Measurements from ENCODE around the gene IQUB.
"Not testable (repeated sequence)": the region's sequence is repeated elsewhere in the genome, so short reads cannot be mapped to it uniquely, and the experiment has no call there.

IQUB gene

DNA sequence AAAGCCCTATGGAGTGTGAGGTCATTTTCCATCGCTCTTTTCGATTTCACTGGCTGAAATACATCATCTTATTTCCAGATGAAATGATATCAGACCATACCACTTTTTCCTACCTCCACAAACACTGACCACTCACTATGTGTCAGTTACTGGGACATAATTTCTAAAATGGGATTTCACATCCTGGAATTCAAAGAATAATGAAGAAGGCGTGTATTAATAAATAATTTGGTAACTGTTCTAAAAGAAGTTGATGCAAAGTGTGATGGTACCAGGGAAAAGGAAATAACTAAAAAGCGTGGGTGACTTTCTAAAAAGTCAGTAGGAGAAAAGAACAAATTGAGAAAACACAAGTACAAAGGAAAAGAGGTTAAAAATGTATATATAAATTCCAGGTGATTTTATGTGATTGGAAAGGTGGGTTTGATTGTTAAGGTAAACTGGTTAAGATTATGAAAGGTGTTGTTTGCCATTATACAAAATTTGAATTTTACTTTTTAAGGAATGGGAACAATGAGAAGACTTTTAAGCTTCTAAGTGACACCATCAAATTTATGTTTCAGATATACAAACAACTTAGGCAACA, 24.0 kb upstream of the IQUB start:
- CTCF ChIA-PET, result interaction anchor here (0.6 kb wide), 1 partner anchor 298 kb away, joined by 3 read pairs; no protein-coding TSS in a partner anchor
- POLR2A ChIA-PET (ENCODE audit: low non-redundant PET), result interaction anchor here (0.6 kb wide), 1 partner anchor 372 kb away, joined by 6 read pairs; no protein-coding TSS in a partner anchor
- TF ChIP-seq, protein P1, sequence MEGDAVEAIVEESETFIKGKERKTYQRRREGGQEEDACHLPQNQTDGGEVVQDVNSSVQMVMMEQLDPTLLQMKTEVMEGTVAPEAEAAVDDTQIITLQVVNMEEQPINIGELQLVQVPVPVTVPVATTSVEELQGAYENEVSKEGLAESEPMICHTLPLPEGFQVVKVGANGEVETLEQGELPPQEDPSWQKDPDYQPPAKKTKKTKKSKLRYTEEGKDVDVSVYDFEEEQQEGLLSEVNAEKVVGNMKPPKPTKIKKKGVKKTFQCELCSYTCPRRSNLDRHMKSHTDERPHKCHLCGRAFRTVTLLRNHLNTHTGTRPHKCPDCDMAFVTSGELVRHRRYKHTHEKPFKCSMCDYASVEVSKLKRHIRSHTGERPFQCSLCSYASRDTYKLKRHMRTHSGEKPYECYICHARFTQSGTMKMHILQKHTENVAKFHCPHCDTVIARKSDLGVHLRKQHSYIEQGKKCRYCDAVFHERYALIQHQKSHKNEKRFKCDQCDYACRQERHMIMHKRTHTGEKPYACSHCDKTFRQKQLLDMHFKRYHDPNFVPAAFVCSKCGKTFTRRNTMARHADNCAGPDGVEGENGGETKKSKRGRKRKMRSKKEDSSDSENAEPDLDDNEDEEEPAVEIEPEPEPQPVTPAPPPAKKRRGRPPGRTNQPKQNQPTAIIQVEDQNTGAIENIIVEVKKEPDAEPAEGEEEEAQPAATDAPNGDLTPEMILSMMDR (conservative IDR thresholded peaks at IDR 0.05; ENCODE audit: low read depth), result no peak
- no peak overlapping the region for H3K27ac ChIP-seq
- no peak for DNase-seq (ENCODE audit: low spot score)

DNA sequence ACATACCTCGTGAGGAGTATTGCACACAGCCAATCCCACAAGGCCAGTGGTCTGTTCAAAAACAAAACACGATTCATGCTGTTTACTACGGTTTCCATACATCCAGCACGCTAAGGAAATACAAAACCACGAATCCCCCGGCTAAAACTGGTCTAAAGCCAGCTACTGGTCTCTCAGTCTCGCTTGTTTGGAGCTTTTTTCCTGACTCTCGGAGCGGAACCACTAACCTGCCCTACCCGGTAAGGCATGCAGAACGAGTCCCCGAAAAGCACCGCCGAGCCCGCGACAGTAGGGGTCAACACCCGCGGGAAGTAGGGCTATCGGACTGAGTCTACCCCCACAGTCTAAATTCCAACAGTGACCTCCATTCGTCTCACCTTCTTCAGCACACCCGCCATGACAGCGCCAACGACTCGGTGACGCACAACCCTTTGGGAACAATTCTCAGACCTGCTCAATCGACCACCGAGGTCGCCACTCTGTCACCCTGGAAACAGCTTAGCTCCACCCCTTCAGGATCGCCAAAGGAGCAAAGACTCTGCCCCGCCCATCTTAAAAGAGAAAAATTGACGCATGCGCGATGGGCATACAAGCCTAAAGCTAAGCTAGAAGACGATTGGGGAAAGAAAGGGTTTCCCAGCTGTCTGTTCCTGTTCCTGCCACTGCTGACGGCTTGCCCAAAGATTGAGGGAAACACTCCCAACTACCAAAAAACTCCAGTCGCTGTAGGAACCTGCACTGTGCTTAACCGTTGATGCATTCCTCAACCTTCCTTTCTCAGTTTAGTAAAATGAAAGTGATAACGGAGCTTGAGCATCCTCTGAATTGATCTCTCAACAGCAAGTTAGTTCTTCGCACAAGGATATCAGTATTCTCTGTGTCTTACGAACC, 23.2 kb upstream of the IQUB start, which contains the start of gene NDUFA5:
Gene NDUFA5, minus strand, starts transcription at position 421 of the 891 bp plus-strand sequence. Its CDS starts 23 bp downstream, at position 398.
- ChIA-PET POLR2A (ENCODE audit: low non-redundant PET) (interaction anchor here (0.6 kb wide), 2 partner anchors 174 to 372 kb away, joined by 3 to 6 read pairs; no protein-coding TSS in a partner anchor), CTCF (interaction anchor here (0.5 to 0.7 kb wide), 3 partner anchors 37 to 298 kb away, joined by 3 to 4 read pairs (median 3); no protein-coding TSS in a partner anchor)

DNA sequence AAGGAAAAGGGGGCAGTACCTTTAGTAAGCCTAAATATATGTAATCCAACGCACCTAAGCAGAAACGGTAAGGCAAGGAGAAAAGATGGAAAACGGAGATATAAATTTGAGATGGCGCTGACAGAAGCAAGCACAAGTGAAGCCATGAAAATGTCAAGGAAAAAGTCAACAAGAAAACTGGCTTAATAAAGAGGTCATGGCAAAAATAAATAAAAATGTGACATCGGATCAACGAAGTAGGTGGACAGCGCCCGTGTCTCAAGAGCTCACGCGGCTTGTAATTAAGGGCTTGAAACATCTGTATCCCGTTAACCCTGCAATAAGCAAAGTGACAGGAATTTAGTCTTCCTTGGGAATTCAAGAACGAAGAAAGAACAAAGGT, 22.6 kb upstream of the IQUB start:
- peak; percentile 15 for DNase-seq (ENCODE audit: low spot score)
- CTCF ChIA-PET, result interaction anchor here (0.7 kb wide), 2 partner anchors 37 to 62 kb away, joined by 3 read pairs; no protein-coding TSS in a partner anchor
- TF ChIP-seq, protein P1 (conservative IDR thresholded peaks at IDR 0.05; ENCODE audit: low read depth), result no peak
- peak overlapping the region; percentile 85 for H3K27ac ChIP-seq
- POLR2A ChIA-PET (ENCODE audit: low non-redundant PET), result interaction anchor here (0.6 kb wide), 1 partner anchor 173 kb away, joined by 3 read pairs; no protein-coding TSS in a partner anchor

More for the DNA sequence above, 23.2 kb upstream of the IQUB start, which contains the start of gene NDUFA5:
- DNase-seq (ENCODE audit: low spot score), result peak; percentile 95
- peak within 1 kb of the TSS; percentile 85 for H3K27ac ChIP-seq
- TF ChIP-seq, protein P1 (conservative IDR thresholded peaks at IDR 0.05; ENCODE audit: low read depth), result no peak

DNA sequence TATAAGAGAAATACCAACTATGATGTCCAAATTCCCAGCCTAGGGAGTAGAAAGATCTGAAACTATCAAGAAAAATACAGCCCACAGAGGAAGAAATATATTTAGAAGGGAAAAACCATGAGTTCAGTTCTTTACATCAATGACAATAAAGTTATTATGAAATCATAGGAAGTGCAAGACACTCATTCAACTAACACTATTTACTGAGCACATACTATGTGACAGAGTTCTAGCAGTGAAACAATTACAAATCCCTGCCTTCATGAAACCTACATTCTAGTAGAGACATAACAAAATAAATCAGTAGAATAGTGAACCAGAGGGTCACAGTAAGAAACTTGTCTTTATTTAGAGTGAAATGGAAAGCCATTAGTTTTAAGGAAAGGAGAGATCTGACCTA, 21.1 kb upstream of the IQUB start:
- no peak overlapping the region for H3K27ac ChIP-seq
- DNase-seq (ENCODE audit: low spot score), result no peak
- CTCF ChIA-PET, result no interaction called here
- TF ChIP-seq, protein P1 (conservative IDR thresholded peaks at IDR 0.05; ENCODE audit: low read depth), result no peak
- POLR2A ChIA-PET (ENCODE audit: low non-redundant PET), result no interaction called here

DNA sequence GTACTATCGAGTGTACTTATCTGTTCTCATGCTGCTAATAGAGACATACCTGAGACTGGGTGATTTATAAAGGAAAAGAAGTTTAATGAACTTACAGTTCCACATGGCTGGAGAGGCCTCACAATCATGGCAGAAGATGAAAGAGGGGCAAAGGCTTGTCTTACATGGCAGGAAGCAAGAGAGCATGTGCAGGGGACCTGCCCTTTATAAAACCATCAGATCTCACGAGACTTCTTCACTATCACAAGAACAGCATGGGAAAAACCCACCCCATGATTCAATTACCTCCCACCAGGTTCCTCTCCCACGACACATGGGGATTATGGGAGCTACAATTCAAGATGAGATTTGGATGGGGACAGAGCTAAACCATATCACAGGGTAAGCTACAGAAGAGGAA, 18.8 kb upstream of the IQUB start:
- ChIA-PET CTCF (no interaction called here), POLR2A (ENCODE audit: low non-redundant PET) (no interaction called here)
- TF ChIP-seq, protein P1 (conservative IDR thresholded peaks at IDR 0.05; ENCODE audit: low read depth), result no peak
- DNase-seq (ENCODE audit: low spot score), result no peak
- H3K27ac ChIP-seq, result no peak overlapping the region

DNA sequence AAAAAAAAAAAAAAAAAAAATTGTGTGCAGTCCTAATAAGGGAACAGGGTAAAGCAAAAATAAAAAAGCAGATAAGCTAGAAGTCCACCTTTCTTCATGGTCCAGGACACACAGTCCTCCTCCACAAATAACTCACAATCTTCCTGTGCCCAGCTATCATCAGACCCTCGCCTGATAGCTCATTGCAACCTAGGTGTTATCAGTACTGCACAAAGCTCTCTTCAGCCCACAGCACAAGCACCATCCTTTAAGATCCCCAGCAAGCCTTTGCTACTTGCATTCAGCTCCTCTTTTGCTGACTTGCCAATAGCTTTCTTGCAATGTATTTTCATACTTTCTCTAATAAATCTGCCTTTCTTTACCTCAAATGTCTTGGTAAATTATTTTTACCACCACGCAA, 18.2 kb upstream of the IQUB start:
- ChIA-PET CTCF (no interaction called here), POLR2A (ENCODE audit: low non-redundant PET) (no interaction called here)
- H3K27ac ChIP-seq, result no peak overlapping the region
- DNase-seq (ENCODE audit: low spot score), result no peak
- TF ChIP-seq, protein P1 (conservative IDR thresholded peaks at IDR 0.05; ENCODE audit: low read depth), result no peak

DNA sequence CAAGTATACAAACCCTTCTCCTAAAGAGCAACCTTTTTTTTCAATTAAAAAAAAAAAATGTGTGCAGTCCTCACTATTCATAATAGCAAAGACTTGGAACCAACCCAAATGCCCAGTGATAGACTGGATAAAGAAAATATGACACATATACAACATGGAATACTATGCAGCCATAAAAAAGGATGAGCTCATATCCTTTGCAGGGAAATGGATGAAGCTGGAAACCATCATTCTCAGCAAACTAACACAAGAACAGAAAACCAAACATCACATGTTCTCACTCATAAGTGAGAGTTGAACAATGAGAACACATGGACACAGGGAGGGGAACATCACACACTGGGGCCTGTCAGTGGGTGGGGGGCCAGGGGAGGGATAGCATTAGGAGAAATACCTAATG, 17.7 kb upstream of the IQUB start:
- DNase-seq (ENCODE audit: low spot score); CTCF ChIA-PET; POLR2A ChIA-PET (ENCODE audit: low non-redundant PET); H3K27ac ChIP-seq: not testable (repeated sequence)

All from RWPE1 (cell line).